Neural cell (in vitro differentiated cells): ENCODE results near the gene CDK11A.
"Not testable (repeated sequence)": the region's sequence is repeated elsewhere in the genome, so short reads cannot be mapped to it uniquely, and the experiment has no call there.

ENCODE experiments used
- CTCF ChIP-seq: fragments of 450-650 bp; IDR thresholded peaks from 2 replicates; pipeline ENCODE4 v1.5.1; 2014; ENCODE audit warnings: antibody characterized with exemption, mild to moderate bottlenecking, moderate library complexity; ENCODE audit not compliant: poor library complexity, severe bottlenecking
- EP300 ChIP-seq: fragments of 450-650 bp; conservative IDR thresholded peaks from 2 replicates; pipeline ENCODE4 v1.6.1; 2014; ENCODE audit warnings: antibody characterized with exemption, mild to moderate bottlenecking, moderate library complexity; ENCODE audit not compliant: poor library complexity, severe bottlenecking
- EZH2 ChIP-seq: fragments of 200-600, 300-800 bp; shearing (Covaris generic), sonication (generic); IDR thresholded peaks from 2 replicates; pipeline ENCODE4 v1.6.1; 2014; ENCODE audit warnings: antibody characterized with exemption, low read length, borderline replicate concordance, mild to moderate bottlenecking; ENCODE audit not compliant: insufficient read depth, poor library complexity, severe bottlenecking
- POLR2AphosphoS5 ChIP-seq: IDR thresholded peaks from 2 replicates; pipeline ENCODE4 v1.6.1; 2012
- RAD21 ChIP-seq: fragments of 450-650 bp; conservative IDR thresholded peaks from 2 replicates; pipeline ENCODE4 v1.6.1; 2014; ENCODE audit warnings: antibody characterized with exemption, mild to moderate bottlenecking, moderate library complexity
- REST ChIP-seq: IDR thresholded peaks from 2 replicates; pipeline ENCODE4 v1.6.1; 2012; ENCODE audit warnings: borderline replicate concordance
- SMC3 ChIP-seq: fragments of 450-650 bp; conservative IDR thresholded peaks from 2 replicates; pipeline ENCODE4 v1.6.1; 2014; ENCODE audit warnings: antibody characterized with exemption, mild to moderate bottlenecking, moderate library complexity; ENCODE audit not compliant: poor library complexity
- TAF1 ChIP-seq: IDR thresholded peaks from 2 replicates; pipeline ENCODE4 v1.6.1; 2012; ENCODE audit warnings: low read depth

- not testable (repeated sequence) for TF ChIP-seq POLR2AphosphoS5, CTCF, TAF1, REST, EP300, RAD21, EZH2, SMC3
These were observed 48.1 kb downstream of the CDK11A start for GRCh38 chr1:1676087-1676486.
